Measurements from ENCODE around the gene PRKCZ.
"Not testable (repeated sequence)": the region's sequence is repeated elsewhere in the genome, so short reads cannot be mapped to it uniquely, and the experiment has no call there.

Gene PRKCZ

DNA sequence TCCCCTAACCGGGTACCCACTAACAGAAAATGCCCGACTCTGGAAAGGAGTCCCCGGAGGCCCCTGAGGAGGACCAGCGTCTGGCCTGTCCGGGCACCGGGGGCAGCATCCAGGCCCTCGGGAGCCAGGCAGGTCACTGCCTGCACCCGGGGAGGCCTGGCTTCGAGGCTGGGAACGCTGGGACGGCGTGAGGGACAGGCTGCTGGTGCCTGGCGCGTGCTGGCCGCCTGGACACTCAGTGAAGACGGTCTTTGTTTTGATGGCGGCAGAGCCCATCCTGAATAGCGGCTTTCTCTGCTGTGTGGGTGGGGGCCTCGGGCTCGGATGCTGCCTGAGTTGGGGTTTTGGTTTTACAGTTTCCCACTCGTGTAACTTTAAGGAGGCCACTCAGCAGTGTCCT is 37.6 kb downstream of the PRKCZ start:
- DNase-seq (ENCODE audit: low read depth), result no peak

GRCh38 chr1:2088458-2088857 is 38.2 kb downstream of the PRKCZ start:
- DNase-seq (ENCODE audit: low read depth), result no peak

DNA sequence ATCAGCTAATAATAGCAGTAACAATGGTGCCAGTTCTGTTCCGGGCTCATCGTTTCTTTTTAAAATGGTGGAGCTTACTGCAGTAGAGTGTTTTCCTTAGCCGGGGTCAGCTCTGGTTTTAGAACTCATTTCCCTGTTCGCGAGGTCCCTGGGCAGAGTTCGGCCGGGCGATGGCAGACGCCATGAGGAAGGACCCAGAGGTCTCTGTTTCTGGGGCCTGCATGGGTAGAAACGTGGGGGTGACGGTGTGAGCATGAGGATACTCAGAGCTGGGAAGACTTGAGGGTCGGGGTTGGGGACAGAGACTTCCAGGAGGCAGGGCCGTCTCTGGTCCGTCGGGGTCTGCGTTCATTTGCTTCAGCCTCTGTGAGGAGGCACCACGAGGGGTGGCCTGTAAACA is 38.8 kb downstream of the PRKCZ start:
- no peak for DNase-seq (ENCODE audit: low read depth)

- no peak for DNase-seq (ENCODE audit: low read depth)
Measured at GRCh38 chr1:2090216-2090890, 40.1 kb downstream of the PRKCZ start.

GRCh38 chr1:2091611-2092604 is 41.7 kb downstream of the PRKCZ start:
- DNase-seq (ENCODE audit: low read depth), result no peak

DNA sequence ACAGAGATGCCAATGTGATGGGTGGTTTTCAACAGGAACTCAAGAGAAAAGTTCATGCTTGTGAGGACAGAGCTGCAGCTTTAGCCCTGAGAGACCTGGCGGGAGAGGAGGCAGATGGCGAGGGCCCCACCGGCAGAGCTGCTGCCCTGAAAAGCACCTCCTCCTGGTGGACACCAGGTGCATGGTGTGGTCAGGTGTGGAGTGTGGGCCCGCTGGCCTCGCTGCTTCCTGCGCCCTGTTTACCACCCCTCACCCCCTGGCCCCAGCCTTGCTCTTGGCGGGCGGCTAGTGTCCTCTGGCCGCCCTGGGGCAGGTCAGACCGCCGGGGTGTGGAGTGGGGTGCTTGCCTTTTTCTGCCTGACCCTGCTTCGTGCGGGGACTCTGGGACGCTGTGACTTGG is 42.8 kb downstream of the PRKCZ start:
- no peak for DNase-seq (ENCODE audit: low read depth)

DNA sequence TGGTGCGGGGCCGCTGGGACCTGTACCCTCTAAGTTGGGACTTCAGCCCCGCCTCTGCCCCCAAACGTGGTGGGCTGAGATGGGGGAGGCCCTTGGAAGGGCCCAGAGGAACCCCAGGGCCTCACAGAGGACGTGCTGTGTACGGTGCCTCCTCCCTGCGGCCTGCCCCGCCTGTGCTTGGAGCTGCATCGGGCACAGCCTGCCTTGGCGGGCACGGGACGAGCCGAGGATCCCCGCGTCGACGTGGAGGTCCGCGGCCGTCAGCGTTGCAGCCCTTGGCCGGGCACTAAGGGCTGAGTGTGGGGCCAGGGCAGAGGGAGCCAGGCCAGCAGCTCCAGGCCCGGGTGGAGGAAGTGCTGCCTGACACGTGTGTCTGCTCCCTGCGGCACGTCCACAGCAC is 43.4 kb downstream of the PRKCZ start:
- DNase-seq (ENCODE audit: low read depth), result no peak

- DNase-seq (ENCODE audit: low read depth), result not testable (repeated sequence)
Measured at GRCh38 chr1:2094269-2095158, 44.3 kb downstream of the PRKCZ start.

- no peak for DNase-seq (ENCODE audit: low read depth)
Measured at GRCh38 chr1:2095394-2095793, 45.2 kb downstream of the PRKCZ start.

DNA sequence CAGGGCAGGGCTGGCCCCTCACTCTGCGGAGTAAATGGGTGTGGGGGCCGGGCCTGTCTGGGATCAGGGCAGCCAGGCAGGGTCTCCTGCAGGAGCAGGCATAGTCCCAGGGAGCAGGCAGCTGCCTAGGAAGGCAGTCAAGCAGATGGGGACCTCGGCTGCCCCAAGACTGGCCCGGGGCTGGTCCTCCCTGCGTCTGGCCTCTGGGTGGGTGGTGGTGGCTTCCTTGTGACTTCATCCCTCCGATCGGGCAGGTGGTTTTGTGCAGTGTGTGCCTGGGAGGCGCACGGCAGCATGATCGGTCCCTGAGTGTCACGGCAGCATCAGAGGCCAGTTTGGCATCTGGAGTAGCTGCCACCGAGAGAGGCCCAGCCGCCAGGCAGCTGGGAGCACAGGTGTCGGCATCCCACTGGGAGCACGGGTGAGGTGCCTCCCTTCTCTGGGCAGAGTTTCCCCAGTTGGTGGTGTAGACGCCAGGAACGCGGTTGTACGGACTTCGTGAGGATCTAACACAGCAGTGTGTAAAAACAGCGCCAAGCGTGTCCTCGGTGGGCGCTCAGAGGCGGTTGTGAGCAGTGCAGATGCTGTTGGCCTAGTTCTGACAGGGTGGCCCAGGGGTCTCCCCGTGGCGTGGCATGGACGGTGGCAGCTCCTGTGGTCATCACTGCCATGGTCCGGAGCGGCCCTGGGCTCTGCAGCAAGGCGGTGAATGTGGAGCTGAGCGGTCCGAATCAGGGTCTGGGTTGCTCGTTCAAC is 45.9 kb downstream of the PRKCZ start:
- DNase-seq (ENCODE audit: low read depth), result no peak

GRCh38 chr1:2097386-2098300 is 47.4 kb downstream of the PRKCZ start:
- DNase-seq (ENCODE audit: low read depth), result no peak

GRCh38 chr1:2098301-2098698 is 48.1 kb downstream of the PRKCZ start:
- DNase-seq (ENCODE audit: low read depth), result no peak

DNA sequence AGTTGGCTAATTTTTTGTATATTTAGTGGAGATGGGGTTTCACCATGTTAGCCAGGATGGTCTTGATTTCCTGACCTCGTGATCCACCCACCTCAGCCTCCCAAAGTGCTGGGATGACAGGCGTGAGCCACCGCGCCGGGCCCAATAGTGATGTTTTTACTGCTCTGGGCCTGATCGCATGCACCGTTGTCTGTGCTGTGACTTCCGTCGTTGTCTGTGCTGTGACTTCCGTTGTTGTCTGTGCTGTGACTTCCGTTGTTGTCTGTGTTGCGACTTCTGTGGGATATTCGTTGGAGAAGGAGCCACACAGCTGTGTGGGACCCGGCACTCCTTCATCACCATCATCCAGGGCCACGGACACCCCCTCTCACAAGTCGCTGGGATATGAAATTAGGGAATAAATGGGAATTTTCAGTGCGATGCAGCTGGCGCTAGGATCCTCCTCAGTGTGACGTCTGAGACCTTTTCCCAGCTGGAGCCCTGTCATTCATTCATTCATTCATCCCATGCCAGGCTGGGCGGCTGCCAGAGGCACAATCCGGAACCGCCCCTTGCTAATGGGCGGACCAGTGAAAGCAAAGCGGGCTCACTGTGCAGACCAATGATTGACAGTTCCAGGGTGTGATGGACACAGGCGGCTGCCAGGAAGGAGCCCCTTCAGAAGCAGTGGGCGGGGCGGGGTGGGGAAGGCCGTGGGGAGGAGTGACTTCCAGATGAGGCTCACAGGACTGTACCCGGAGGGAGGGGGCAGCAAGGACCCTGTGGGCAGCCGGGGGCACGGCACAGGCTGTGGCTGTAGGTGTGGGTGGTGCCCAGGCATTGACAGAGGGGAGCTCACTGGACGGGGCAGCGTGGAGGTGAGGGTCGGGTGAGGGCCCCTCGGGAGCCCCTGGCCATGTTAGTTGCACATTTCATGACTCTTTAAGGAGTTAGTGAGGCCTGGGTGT is 48.9 kb downstream of the PRKCZ start:
- no peak for DNase-seq (ENCODE audit: low read depth)

DNA sequence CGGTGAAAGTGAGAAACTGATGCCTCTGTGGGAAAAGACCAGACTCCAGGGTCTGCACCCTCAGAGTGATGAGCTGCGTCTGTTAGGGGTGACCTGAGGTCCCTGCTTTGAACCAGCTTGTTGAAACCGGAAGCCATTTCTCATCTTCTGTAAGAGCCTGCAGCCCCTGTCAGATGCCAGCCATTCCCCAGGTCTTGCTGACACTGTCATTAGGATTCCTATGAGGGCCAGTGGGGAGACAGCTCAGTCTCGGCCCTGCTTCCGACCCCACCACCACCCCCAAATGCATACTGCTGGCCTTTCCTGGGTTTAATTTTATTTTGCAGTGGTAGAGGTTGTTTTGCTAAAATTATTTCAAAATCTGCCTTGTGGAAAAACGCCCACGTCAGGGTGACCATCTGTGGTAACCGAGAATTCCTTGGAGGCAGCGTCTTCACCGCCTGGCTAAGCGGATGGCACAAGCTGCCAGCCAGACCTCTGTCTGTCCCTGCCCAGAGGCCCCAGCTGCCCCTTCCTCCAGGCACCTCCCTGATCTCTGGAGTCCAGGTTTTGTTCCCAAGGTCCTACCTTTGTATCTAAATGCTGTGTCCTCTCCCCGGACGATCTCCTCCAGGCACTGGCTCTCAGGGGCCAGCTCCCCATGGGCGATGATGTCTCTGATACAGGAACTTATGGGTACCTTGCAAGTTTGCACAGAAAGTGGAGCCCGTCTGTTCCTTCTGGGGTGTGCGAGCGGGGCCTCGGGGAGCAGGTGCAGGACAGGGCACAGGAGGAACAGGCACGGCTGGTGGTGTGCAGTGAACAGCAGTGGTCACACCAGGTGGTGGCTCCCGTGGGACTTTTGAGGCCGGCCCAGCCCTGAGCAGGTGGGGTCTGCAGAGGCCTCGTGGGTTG is 49.9 kb downstream of the PRKCZ start:
- DNase-seq (ENCODE audit: low read depth), result no peak

GRCh38 chr1:2100780-2101108 is 50.5 kb downstream of the PRKCZ start:
- no peak for DNase-seq (ENCODE audit: low read depth)

DNA sequence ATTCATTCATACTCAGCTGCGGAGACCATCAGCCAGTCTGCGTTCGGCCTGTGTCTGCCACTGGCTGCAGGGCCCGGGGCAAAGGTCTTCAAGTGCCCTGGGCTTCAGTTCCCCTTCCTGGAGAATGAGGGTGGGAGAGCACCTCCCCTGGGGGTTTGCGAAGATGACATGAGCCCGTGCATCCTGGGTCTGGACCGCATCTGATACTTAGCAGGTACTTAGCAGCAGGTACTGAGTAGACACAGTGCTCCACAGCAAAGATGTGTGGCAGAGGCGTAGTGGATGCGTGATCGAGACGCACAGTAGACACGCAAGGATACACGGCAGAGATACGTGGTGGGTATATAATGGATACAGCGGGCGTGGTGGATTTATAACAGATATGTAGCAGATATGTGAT is 51.3 kb downstream of the PRKCZ start:
- no peak for DNase-seq (ENCODE audit: low read depth)

- DNase-seq (ENCODE audit: low read depth), result no peak
Measured at GRCh38 chr1:2101946-2102345, 51.7 kb downstream of the PRKCZ start.

DNA sequence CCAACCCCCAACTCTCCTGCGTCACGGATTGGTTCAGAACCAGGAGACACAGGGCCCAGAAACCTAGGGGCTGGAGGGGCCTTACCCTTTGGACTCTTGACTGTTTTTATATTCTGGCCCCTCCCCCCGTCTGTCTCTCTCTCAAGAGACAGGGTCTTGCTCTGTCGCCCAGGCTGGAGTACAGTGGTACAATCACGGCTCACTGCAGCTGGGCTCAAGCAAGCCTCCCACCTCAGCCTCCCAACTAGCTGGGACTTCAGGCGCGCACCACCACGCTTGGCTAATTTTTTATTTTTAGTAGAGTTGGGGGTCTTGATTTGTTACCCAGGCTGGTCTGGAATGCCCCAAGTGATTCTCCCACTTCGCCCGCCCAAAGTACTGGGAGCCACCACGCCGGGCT is 52.5 kb downstream of the PRKCZ start:
- no peak for DNase-seq (ENCODE audit: low read depth)

Measured in HS-27A (cell line).